HTR-8/SVneo (cell line): Measurements from ENCODE around the gene ADAMTS17.

Experiments
- DNase-seq: peaks from one replicate; pipeline ENCODE4 v3.0.0; 2011; ENCODE audit warnings: low spot score, mixed read lengths; ENCODE audit not compliant: insufficient read length
- FAIRE-seq: peaks from 2 replicates; lab custom pipeline; 2011; peaks lifted over from hg19 to GRCh38; lab: Jason Lieb, UNC

Gene ADAMTS17

DNA sequence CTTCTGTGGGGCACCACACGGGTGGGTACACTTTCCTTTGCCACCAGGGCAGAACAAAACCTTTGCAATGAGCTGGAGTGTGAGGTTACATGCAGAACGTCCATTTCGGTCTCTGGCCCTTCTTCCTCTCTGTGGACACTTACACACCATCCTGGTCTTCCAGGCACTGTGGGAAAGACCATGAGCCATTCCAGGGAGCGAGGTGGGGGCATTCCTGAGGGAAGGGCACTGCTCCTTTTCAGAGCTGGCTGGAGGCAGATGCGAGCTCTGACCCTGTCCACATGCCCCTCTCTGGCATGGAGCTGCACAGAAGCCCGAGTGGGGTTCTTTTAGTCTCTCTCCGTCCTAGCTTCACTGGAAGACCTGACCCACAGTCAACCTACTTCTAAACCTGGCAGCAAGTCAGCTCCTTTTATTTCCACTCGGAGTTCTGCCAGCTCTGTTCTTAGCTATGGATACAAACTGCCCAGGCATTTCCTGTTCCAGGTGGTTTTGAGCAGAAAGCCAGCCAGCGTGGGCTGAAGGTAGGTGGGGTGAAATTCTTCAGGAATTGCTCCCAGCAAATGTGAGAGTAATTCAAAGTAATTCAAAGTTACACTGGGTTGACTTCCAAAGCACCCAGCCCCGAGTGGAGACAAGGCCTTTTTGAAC, 281.4 kb downstream of the ADAMTS17 start:
- DNase-seq = peak; percentile 48
- FAIRE-seq = peak; percentile 48

DNA sequence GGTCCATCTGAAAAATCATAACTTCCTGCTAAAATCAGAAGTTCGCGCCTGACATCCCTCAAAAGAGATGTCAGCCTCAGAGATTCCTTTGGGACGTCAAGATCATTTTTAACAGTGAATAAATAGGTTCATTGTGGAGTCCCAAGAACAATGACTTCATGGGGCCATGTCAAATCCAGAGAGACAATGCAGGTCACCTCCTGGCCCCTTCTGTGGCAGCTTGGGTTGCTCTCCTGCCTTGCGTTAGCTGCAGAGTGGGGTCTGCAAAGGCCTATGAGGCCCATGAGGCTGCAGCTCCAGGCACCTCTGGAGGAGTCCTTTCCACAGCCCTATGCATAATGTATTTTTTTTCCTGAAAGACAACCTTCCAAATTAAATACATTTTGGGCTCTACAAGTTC, 282.3 kb downstream of the ADAMTS17 start:
- DNase-seq (no peak), FAIRE-seq (no peak)

DNA sequence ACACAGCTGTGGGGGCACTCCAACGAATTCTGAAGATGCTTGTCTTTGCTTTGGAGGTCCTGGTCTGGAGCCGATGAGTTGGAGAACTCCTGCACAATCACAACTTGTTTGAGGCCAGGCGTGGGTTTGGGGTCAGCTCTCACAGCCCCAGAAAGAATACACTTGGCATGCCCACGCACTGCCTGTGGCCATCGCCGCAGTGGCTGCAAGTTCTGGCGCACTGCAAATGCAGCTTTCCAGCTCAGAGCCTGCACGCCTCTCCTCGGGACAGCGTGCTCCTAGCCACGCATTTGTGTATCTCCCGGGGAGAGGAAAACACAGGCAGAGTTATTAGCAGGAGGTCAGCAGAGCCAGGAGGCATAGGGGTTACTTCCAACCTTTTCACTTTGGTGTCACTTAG, 282.7 kb downstream of the ADAMTS17 start:
- FAIRE-seq (no peak), DNase-seq (no peak)

DNA sequence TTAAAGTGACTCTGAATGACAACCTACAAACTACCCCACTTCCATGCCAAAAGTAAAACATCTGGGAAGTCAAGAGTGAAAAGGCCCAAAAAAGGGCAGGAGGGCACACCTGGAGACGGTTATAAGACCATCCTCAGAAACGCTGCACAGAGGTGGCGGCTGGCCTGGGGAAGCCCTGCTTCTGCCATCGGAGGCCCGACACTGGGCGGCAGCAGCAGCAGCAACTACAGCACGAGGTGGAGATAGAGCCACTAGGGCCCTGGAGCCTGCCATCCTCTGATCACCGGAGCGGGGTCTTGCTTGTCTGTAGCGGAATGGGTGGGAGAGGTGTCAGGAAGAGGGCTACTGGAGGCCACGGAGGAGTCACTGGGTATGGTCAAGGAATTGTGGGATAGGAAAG, 283.3 kb downstream of the ADAMTS17 start:
- DNase-seq = no peak
- FAIRE-seq = no peak

DNA sequence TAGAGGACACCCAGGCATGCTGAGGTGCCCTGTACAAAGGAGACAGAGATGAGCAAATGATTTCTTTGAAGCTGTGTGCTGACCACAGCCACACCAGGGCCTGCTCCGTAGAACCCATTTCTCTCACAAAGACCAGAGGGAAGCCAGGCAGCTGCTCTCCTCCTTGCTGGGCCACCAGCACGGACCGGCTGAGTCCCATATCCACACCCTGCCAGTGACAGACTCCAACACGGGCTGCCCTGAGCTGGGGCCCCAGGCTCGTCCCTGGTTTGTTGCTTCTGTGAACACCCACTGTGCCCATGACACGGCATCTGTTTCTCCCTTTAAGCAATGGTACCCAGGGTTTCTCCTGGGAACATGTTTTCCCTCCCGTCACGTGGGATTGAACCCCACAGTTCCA, 284.5 kb downstream of the ADAMTS17 start:
- DNase-seq (no peak), FAIRE-seq (no peak)

DNA sequence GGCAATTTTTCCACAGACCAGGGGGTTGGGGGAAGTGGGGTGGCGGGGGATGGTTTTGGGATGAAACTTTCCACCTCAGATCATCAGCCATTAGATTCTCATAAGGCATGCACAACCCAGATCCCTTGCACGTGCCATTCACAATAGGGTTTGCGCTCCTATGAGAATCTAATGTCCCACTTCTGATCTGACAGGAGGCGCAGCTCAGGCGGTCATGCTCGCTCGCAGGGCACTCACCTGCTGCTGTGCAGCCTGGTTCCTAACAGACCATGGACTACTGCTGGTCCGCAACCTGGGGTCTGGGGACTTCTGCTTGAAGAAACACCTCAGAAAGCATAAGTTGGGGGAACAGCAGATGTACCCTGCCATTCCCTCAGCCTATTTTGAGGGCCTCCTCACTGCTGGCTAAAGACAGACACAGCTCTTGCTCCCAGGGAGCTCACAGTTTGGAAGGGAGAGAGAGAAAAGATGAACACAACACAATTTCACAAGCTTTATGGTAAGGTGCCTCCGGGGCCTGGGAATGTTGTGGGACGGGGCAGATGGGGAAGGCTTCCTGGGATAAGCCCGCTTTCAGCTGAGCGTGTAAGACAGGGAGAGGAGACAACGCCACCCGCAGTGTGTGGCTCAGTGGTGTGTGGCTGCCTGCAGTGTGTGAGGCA, 285.2 kb downstream of the ADAMTS17 start:
- no peak for FAIRE-seq

DNA sequence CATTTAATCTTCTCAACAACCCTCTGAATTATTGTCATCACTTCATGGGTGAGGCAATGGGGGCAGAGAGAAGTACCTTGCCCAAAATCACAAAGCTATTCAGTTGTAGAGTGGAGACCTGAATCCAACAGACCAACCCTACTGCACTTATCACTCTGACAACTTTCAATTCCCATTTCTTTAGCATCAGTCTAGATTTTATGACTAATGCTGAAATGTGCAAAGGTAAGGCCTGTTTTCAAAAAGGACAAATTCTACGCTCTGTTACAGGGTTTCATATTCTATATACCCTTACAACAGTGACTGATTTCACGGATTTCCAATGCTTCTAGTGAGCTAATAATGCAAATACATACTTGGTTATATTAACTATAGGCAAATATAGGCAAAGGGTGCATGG, 286.0 kb downstream of the ADAMTS17 start:
- DNase-seq = no peak
- no peak for FAIRE-seq

More for the DNA sequence above, 285.2 kb downstream of the ADAMTS17 start:
- no peak for DNase-seq

DNA sequence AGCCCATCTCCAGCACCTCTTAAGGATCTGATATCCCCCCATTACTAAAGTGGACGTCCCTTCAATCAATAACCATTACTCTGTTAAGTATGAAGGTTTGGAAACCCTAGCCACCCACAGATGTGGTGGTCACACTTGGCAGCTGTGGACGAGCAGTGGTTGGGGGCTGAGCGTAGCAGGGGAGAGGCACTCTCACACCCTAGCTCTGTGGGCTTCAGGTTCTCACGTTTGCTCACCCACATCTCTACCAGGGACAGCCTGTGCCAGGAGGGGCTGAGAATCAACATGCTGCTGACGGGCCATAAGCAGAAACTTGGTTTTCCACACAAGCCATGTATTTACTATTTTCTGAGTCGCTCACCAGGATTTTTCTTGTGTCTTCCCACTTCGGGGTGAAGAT, 287.2 kb downstream of the ADAMTS17 start:
- FAIRE-seq = no peak
- no peak for DNase-seq

DNA sequence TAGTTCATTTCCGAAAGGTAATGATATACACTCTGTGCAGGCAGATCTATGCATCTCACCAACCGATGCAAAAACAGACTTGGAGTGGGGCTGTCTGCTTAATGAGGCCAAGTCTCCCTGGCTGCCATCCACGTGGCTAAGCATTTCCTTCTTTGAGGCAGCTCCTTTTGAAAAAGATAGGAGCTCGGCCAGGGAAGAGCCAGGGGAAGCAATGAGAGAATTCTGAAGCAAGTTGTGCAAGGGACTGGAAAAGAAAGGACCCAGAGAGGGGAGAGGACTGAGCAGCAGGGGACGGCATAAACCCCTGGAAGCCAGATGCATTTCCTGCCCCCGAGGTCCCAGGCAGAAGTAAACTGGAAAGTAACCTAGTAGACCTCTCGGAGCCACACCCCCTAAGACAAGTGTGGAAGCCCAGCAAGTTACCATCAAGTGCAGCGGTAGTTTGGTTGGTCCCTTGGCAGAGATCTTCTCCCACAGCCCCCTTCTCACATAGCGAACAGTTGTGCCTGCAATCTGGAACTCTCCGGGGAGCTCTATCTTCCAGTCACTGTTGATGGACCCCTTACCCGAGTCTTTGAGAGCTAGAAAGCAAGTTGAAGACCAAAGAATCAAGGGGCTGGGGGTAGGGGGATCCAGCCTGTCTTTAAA, 288.2 kb downstream of the ADAMTS17 start:
- FAIRE-seq (no peak), DNase-seq (no peak)

DNA sequence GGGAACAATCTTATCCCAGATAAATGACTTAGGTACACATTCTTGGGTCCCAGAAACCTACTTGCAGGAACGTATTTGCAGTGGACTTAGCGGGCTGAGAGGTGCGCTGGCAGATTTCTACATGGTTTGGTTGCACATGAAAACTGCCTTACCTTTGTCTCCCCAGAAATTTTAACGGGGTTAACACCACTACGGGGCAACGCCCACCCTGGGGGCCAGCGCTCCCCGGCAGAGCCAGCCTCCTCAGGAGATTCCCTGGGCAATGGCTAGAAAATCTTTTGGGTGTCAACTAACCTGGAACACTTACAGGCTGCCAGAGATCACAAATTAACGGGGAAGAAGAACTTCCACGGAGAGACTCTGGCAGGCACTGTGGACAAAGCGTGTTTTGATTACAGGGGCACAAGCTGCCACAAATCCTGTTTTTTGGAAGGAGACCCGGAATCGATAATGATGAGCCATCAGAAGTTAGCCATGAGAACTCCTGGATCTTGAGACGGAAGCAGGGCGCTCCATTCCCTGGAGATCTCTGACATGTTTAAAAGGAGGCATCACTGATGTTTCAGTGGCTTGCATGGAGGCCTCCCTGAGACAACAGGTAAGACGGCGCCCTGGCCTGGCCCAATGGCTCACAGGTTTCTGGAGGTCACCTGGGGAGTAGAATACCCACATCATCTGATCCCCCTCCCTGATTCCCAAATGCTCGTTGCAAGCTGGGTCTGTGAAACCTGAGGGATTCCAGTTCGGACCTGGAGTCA, 288.9 kb downstream of the ADAMTS17 start:
- DNase-seq (no peak), FAIRE-seq (no peak)

DNA sequence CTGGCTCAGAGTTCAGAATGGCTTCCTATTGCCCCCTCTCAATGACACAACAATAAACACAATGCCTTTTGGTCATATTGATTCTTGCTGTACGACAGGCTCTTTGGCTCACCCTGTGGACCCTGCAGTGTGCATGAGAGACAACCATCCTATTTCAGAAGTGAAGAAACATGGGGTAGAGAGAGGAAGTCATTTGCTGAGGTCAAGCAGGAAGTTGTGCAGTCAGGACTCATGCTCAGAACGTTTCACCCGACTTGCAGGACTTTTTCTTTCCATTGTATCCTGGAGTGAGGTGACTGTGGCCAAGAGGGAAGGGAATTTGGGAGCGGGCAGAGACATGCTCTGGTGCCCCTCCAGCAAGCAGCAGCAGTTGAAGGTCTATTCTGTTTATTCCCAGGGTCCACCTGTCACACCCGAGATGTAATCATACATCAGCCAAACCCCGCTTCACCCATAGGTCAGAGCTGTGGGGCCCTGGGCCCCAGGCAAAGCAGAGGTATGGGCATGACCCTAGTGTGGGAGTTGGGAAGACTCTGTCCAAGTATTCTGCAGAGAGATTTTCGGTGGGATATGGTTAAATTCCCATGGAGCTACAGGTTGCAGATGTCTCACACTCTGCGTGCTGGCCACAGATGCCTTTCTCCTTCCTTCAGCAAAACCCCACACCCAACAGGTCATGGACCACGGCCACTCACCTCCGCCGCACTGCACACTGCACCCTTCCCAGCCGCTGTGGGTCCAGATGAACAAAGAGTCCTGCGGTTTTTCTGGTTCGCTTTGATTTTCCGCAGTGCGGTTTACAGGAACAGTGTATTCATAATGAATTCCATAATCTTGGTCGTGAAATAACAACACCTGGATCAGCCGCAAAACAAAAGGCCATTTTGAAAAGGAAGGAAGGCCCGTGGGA, 290.6 kb downstream of the ADAMTS17 start:
- FAIRE-seq = no peak
- DNase-seq = no peak

DNA sequence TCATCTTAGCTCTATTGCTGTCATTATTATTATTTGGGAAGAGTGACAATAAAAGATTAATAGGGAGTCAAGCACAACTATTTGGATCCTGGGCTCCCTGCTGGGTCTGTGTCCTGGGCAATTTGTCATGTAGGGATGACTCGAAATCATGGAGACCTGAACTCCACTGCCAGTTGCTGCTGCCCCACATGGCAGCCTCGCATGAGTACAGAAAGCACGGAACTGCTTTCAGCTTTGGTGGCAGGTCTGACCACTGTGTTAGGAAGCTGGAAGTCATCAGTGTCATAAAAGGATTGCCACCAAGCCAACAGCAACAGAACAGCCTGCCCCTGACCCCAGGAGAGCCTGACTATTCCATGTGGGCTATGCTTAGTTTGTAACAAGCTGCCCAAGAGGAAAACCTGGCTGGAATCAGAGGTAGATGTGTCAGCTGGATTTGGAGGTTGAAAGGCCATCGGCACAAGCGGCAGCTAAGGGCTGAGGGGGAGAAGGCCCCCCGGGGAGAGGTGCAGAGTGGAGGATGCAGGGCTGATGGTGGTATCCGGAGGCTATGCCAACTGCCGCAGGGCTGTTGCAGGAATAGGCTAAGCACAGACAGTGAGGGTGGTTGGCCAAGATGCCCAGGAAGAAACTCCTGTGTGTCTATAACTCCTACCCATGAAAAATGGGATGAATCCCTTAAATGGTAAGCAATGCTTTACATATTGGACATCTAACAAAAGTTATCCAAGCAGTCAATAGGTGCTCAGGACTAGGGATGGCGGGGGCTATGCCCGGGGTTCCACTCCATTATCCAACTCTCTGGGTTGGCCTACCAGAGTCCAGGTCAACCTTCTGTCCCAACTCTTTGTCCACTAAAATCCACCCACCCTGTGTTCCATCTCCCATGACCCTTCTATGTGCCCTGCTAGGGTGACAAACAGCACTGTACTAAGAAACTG, 291.6 kb downstream of the ADAMTS17 start:
- DNase-seq (no peak), FAIRE-seq (no peak)

DNA sequence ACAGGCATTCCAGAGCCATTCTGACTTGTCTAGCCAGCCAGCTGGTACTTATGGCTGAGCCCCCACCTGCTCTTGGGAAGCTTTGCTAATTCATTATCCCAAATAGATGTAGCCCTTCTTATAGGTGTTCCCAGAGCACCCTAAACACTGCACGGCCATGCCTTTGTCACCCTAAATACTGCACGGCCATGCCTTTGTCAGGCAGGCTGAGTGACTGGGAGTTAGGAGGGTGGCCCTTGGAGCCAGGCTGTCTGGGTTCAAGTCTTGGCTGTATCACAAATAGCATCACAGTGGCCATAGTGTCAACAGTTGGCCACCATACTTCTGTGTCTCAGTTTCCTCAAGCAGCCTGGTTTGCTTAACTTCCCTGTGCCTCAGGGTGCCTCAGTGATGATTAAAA, 292.3 kb downstream of the ADAMTS17 start:
- FAIRE-seq (no peak), DNase-seq (no peak)

DNA sequence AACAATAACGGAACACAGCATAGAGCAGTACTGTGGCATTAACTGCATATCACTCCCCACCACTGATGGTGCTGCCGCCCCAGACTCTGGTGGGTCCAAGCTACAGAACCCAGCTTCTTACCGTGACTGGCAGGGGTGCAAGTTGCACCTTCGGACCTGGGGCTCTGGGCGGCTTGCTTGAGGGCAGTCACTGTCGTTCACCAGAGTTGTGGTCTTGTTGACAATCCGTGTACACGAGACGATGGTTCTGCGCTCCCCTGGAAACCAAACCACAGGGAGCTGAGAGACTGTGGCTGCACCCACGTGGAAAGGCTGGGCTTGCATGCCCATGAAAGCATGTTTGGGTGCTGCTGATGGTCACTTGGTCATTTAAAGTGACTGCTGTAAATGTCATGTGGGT, 293.0 kb downstream of the ADAMTS17 start:
- FAIRE-seq (no peak), DNase-seq (no peak)

DNA sequence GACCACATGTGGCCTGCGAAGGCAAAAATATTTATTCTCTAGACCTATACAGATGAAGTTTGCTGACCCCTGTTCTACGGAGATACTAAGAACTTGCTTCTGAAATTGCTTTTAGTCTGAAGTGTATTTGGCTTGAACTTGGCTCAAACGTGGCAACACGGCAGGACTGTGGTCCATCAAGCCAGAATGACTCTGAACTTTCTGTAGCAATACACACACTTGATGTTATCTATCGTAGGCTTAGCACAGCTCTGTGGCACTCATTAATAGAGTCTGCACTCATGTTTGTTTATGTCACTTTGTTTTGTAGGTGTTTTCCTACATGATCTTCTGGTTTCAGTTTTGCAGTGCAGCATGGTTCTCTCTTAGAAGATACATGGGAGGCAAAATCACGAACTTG, 298.1 kb downstream of the ADAMTS17 start:
- FAIRE-seq (no peak), DNase-seq (no peak)

DNA sequence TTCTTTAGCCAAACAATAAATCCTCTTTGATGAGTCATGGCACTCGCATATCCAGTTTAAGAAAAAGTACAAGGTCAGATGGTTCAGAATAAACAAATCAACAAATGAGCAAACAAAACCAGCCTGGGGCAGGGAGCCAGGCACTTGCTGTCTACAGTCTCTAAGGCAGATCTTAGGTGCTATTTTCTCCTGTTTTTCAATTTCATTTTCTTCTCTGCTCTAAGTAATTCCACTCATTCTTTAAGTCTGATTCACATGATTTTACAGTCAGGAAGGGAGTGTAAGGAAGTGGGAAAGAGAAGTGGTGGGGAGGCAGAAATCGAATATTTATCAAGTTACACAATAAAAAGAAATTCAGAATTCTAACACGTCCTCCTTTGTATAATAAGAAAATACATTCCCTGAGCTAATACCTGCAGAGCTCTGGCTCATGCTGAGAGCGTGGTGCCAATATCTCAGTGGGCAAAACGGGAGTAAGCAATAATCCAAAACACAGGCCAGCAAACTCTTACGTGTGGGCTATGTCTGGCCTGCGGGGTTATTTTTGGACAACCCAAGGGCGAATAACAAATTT, 298.6 kb downstream of the ADAMTS17 start:
- DNase-seq (peak; percentile 62), FAIRE-seq (no peak)

DNA sequence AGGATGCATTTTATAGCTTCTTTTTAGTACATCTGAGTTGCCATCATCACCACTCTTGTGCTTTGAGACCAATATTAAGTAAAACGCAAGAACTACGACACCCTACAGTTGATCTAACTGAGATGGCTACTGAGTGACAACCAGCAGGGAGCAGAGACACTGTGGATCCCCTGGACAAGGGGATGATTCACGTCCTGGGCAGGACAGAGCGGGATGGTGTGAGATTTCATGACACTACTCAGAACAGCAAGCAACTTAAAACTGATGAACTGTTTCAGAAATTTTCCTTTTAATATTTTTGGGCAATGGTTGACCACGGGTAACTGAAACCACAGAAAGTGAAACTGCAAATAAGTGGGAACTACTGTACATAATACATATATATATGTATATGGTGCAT, 299.2 kb downstream of the ADAMTS17 start:
- FAIRE-seq (peak; percentile 80), DNase-seq (no peak)

DNA sequence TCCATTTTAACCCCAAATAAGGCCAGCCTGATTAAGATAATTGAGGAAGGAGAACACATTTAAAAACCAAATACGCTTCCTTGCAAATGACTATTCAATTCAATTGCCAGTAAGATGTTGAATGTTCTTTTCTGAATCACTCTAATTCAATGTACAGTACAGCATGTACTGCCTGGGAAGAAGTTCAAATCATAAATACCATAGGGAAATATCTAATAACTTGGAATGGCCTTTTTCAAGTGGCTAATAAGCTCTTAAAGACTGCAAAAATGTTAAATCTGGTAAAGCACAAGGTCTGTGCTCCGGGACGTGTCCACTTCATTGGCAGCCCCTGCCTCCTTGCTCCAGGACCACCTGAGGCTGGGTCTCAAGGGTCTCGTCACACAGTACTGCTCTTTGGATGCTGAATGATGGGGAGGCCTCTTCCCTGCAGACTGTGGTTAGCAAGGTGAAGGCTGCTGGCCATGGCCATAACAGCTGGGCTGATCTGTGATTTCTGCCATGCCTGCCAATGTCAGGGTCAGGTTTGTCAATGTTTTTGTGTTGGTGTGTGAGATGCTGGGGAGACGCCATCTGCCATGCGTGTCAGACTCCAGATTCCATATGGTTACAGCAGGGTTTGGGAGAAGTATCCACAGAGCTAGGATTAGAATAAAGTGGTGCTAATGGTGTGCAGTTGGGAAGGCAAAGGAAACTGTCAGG, 300.5 kb downstream of the ADAMTS17 start:
- FAIRE-seq = no peak
- no peak for DNase-seq
